ENCODE results near the gene TRMT6.

The TRMT6 gene

GRCh38 chr20:5895626-5896025, 54.7 kb downstream of the TRMT6 start:
- DNase-seq (ENCODE audit: low read depth in 2 of 2): no peak

- DNase-seq (ENCODE audit: low read depth in 2 of 2): no peak
Measured at GRCh38 chr20:5893621-5894020, 56.7 kb downstream of the TRMT6 start.

- no peak for DNase-seq (ENCODE audit: low read depth in 2 of 2)
Measured at GRCh38 chr20:5893052-5893451, 57.3 kb downstream of the TRMT6 start.

- DNase-seq (ENCODE audit: low read depth in 2 of 2): no peak
Measured at GRCh38 chr20:5890773-5891441, 59.4 kb downstream of the TRMT6 start.

GRCh38 chr20:5888041-5888440, 62.3 kb downstream of the TRMT6 start:
- DNase-seq (ENCODE audit: low read depth in 2 of 2): no peak

GRCh38 chr20:5887386-5887785, 62.9 kb downstream of the TRMT6 start:
- DNase-seq (ENCODE audit: low read depth in 2 of 2): no peak

All from stimulated activated CD4-positive, alpha-beta T cell treated with anti-CD3 and anti-CD28 coated beads, Interleukin-1b, Interleukin-23, amount 100 ng/mL, for 4 hours (primary cell).